HEK293T (cell line): Measurements from ENCODE around the gene STX1B.

Experiments
- CTCF ChIA-PET: fragments of 350-600 bp; formaldehyde crosslinking; extraction: SDS; loops from one replicate; lab custom pipeline; 2021; ENCODE audit warnings: antibody characterized with exemption, inconsistent platforms; lab: Yijun Ruan, JAX
- POLR2A ChIA-PET: fragments of 350-600 bp; formaldehyde crosslinking; extraction: SDS; loops from one replicate; lab custom pipeline; 2020; ENCODE audit warnings: antibody characterized with exemption, inconsistent platforms; lab: Yijun Ruan, JAX
- DNase-seq: peaks from one replicate; pipeline ENCODE4 v3.0.0; 2012; ENCODE audit warnings: mixed read lengths; ENCODE audit errors: extremely low spot score
- ARNT ChIP-seq: fragments of 450-650 bp; IDR thresholded peaks from 2 replicates; pipeline ENCODE4 v1.6.1; 2017; ENCODE audit warnings: mild to moderate bottlenecking
- BHLHE40 ChIP-seq: fragments of 450-650 bp; IDR thresholded peaks from 2 replicates; pipeline ENCODE4 v1.6.1; 2016; ENCODE audit warnings: mild to moderate bottlenecking, moderate library complexity, borderline replicate concordance
- CTBP1 ChIP-seq: fragments of 450-650 bp; IDR thresholded peaks from 2 replicates; pipeline ENCODE4 v1.6.1; 2016; ENCODE audit warnings: borderline replicate concordance
- ELF4 ChIP-seq: fragments of 450-650 bp; IDR thresholded peaks from 2 replicates; pipeline ENCODE4 v1.6.1; 2017; ENCODE audit warnings: antibody characterized with exemption
- FOXA1 ChIP-seq: fragments of 450-650 bp; IDR thresholded peaks from 2 replicates; pipeline ENCODE4 v1.6.1; 2016; ENCODE audit warnings: mild to moderate bottlenecking
- FOXK2 ChIP-seq: fragments of 450-650 bp; IDR thresholded peaks from 2 replicates; pipeline ENCODE4 v1.6.1; 2016; ENCODE audit warnings: mild to moderate bottlenecking
- FOXM1 ChIP-seq: fragments of 450-650 bp; IDR thresholded peaks from 2 replicates; pipeline ENCODE4 v1.6.1; 2017; ENCODE audit warnings: mild to moderate bottlenecking, borderline replicate concordance
- HDGF ChIP-seq: fragments of 450-650 bp; IDR thresholded peaks from 2 replicates; pipeline ENCODE4 v1.6.1; 2017; ENCODE audit warnings: antibody characterized with exemption, borderline replicate concordance
- L3MBTL2 ChIP-seq: fragments of 450-650 bp; conservative IDR thresholded peaks from 2 replicates; pipeline ENCODE4 v1.6.1; 2016; ENCODE audit warnings: mild to moderate bottlenecking
- LEF1 ChIP-seq: fragments of 450-650 bp; IDR thresholded peaks from 2 replicates; pipeline ENCODE4 v1.6.1; 2017; ENCODE audit warnings: mild to moderate bottlenecking, borderline replicate concordance
- NFRKB ChIP-seq: fragments of 450-650 bp; IDR thresholded peaks from 2 replicates; pipeline ENCODE4 v1.6.1; 2016; ENCODE audit warnings: mild to moderate bottlenecking, moderate library complexity
- PKNOX1 ChIP-seq: fragments of 450-650 bp; IDR thresholded peaks from 2 replicates; pipeline ENCODE4 v1.6.1; 2016
- SP1 ChIP-seq: fragments of 450-650 bp; IDR thresholded peaks from 2 replicates; pipeline ENCODE4 v1.6.1; 2017
- SUZ12 ChIP-seq: fragments of 450-650 bp; IDR thresholded peaks from 2 replicates; pipeline ENCODE4 v1.6.1; 2016; ENCODE audit warnings: mild to moderate bottlenecking
- TARDBP ChIP-seq: fragments of 450-650 bp; IDR thresholded peaks from 2 replicates; pipeline ENCODE4 v1.6.1; 2016
- ZNF384 ChIP-seq: fragments of 450-650 bp; IDR thresholded peaks from 2 replicates; pipeline ENCODE4 v1.6.1; 2016

The STX1B gene

DNA sequence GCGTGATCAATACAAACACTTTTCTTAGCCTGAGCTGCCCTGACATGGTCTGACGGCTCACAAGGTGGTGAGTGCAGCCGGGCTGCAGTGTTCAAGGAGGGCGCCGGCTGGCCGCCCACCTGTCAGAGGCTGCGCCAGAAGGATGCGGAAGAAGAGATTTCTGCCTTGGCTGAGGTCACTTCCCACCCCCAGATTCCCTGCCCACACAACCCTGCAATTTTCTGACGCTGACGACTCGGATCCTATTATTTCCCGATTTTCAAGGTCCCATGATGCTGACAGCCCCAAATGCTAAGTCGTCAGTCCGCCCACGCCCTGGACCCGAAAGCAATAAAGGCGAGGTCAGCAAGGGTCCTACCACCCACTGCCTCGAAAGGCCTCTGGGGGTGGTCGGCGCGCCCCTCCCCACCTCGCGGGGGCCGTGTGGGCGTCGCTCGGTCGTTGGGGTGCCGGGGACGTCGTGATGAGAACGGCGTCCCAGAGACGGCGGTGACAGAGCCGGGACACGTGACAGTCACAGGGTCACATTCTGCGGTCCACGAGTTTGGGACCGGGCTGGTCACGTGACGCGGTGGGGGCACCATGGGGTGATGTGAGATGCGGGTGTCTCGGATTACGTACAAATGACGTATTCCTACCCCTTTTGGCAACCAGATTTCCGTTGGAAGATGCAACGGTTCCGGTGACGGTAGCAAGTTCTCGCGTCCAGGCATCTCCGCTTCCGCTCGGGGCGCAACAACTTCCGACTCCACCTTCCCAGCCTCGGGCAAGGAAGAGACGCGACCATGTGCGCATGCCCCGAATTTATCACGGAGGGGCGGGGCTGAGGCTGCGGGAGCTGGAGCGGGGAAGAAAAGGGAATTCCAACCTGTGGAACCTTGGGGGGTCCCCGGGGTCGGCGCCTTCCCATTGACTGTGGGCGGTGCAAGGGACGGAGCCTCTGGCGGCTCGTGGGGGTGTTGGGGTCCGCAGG lies 22.6 kb upstream of the STX1B start, which contains the start of gene STX4:
STX4 (plus strand) TSS at position 823 of the 973 bp plus-strand sequence. CDS start 248 bp downstream, outside the sequence.
- TF ChIP-seq HDGF (no peak), SUZ12 (no peak), FOXK2 (no peak), L3MBTL2 (peak; percentile 99), TARDBP (peak; percentile 92), BHLHE40 (no peak), ELF4 (no peak), NFRKB (no peak), SP1 (no peak), LEF1 (no peak), ZNF384 (no peak), CTBP1 (no peak), ARNT (no peak), PKNOX1 (peak; percentile 37; the same call in 1 of the 2 replicates), FOXA1 (no peak), FOXM1 (no peak)
- ChIA-PET POLR2A (interaction anchor here (0.6 to 2.3 kb wide), 14 partner anchors 10 to 1230 kb away, joined by 3 to 10 read pairs (median 4); partner anchors contain the start of genes HSD3B7, KAT8, ZNF646 and ZNF668), CTCF (interaction anchor here (0.6 kb wide), 1 partner anchor 1185 kb away, joined by 3 read pairs; no protein-coding TSS in a partner anchor)
- DNase-seq = peak; percentile 99

- ChIA-PET CTCF (interaction anchor here (1.4 kb wide), 1 partner anchor 47 kb away, joined by 4 read pairs; no protein-coding TSS in a partner anchor), POLR2A (no interaction called here)
- no peak for DNase-seq
- TF ChIP-seq CTBP1 (no peak), FOXM1 (no peak)
Observed at GRCh38 chr16:31031276-31031675, 20.8 kb upstream of the STX1B start.

DNA sequence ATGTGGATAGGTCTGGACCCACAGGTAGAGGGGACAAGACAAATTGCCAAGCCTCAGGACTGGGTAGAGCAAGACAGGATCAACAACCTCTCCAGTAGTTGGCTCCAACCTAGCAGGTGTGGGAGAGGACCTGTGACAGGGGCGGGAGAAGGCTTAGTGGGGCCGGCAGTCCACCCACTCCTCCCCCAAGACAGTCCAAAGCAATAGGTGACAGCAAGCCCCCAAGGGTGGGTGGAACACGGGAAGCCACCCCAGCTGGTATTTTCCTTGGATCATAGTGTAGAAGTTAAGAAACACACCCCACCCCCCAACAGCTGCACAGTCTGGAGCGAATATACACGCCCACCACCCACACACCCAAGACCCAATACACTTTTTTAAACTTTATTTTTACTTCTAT lies 18.8 kb upstream of the STX1B start:
- TF ChIP-seq HDGF = no peak
- no peak for TF ChIP-seq SUZ12
- TF ChIP-seq FOXM1 = no peak
- no peak for TF ChIP-seq FOXK2
- no peak for TF ChIP-seq FOXA1
- TF ChIP-seq SP1 = no peak
- TF ChIP-seq L3MBTL2 = no peak
- no peak for TF ChIP-seq ARNT
- no peak for TF ChIP-seq BHLHE40
- no peak for TF ChIP-seq LEF1
- TF ChIP-seq TARDBP = no peak
- TF ChIP-seq ELF4 = no peak
- no peak for TF ChIP-seq ZNF384
- TF ChIP-seq PKNOX1 = no peak
- TF ChIP-seq CTBP1 = no peak
- no peak for TF ChIP-seq NFRKB
- CTCF ChIA-PET = interaction anchor here (1.1 kb wide), 1 partner anchor 13 kb away, joined by 3 read pairs; no protein-coding TSS in a partner anchor
- POLR2A ChIA-PET = no interaction called here
- no peak for DNase-seq

GRCh38 chr16:31025339-31025738 lies 14.9 kb upstream of the STX1B start:
- CTCF ChIA-PET = interaction anchor here (0.7 kb wide), 1 partner anchor 41 kb away, joined by 3 read pairs; no protein-coding TSS in a partner anchor
- TF ChIP-seq PKNOX1 (no peak), CTBP1 (no peak), ELF4 (no peak), SP1 (no peak), ZNF384 (no peak), SUZ12 (no peak), HDGF (no peak), ARNT (no peak), NFRKB (no peak), BHLHE40 (no peak), LEF1 (no peak), FOXM1 (no peak), TARDBP (no peak), FOXK2 (no peak), FOXA1 (no peak), L3MBTL2 (no peak)
- DNase-seq = no peak
- POLR2A ChIA-PET = interaction anchor here (0.8 kb wide), 1 partner anchor 13 kb away, joined by 3 read pairs; no protein-coding TSS in a partner anchor

GRCh38 chr16:31023627-31024226 lies 13.3 kb upstream of the STX1B start:
- CTCF ChIA-PET = no interaction called here
- POLR2A ChIA-PET = interaction anchor here (1.8 kb wide), 1 partner anchor 10 kb away, joined by 8 read pairs; the partner anchor contains the start of gene STX4
- DNase-seq = no peak
- TF ChIP-seq TARDBP = no peak
- no peak for TF ChIP-seq BHLHE40
